ELF-1 (cell line): ENCODE data around the gene SEMA5A.
A peak's percentile ranks its signal among the peaks of the same experiment; 100 is the strongest.

Source experiments
- DNase-seq: peaks from one replicate; pipeline ENCODE4 v3.0.0-alpha.2; 2016; ENCODE audit warnings: low read depth, low spot score

The SEMA5A gene

GRCh38 chr5:9479361-9479760, 66.5 kb downstream of the SEMA5A start:
- no peak for DNase-seq

GRCh38 chr5:9477537-9477936, 68.3 kb downstream of the SEMA5A start:
- no peak for DNase-seq

GRCh38 chr5:9474219-9475002, 71.5 kb downstream of the SEMA5A start:
- no peak for DNase-seq

GRCh38 chr5:9473624-9474023, 72.3 kb downstream of the SEMA5A start:
- no peak for DNase-seq

- no peak for DNase-seq
Observed at GRCh38 chr5:9470410-9470809, 75.5 kb downstream of the SEMA5A start.

GRCh38 chr5:9468060-9468388, 77.9 kb downstream of the SEMA5A start:
- DNase-seq, result peak; percentile 27

GRCh38 chr5:9467199-9468059, 78.4 kb downstream of the SEMA5A start:
- DNase-seq, result peak; percentile 4

- no peak for DNase-seq
Observed at GRCh38 chr5:9466697-9467096, 79.2 kb downstream of the SEMA5A start.

GRCh38 chr5:9464478-9464877, 81.4 kb downstream of the SEMA5A start:
- DNase-seq, result no peak

GRCh38 chr5:9462109-9462508, 83.8 kb downstream of the SEMA5A start:
- DNase-seq, result no peak

GRCh38 chr5:9460885-9461645, 84.8 kb downstream of the SEMA5A start:
- no peak for DNase-seq

- DNase-seq, result peak; percentile 32
Observed at GRCh38 chr5:9456435-9457042, 89.3 kb downstream of the SEMA5A start.

GRCh38 chr5:9455826-9456434, 89.9 kb downstream of the SEMA5A start:
- peak; percentile 36 for DNase-seq

GRCh38 chr5:9454491-9454890, 91.4 kb downstream of the SEMA5A start:
- DNase-seq, result no peak

GRCh38 chr5:9454012-9454481, 91.8 kb downstream of the SEMA5A start:
- no peak for DNase-seq

- DNase-seq, result no peak
Observed at GRCh38 chr5:9453480-9454011, 92.3 kb downstream of the SEMA5A start.

GRCh38 chr5:9452181-9452580, 93.7 kb downstream of the SEMA5A start:
- DNase-seq, result peak; percentile 42

- DNase-seq, result no peak
Observed at GRCh38 chr5:9451037-9451436, 94.8 kb downstream of the SEMA5A start.

- no peak for DNase-seq
Observed at GRCh38 chr5:9447691-9448090, 98.2 kb downstream of the SEMA5A start.

- DNase-seq, result no peak
Observed at GRCh38 chr5:9445826-9446388, 100.0 kb downstream of the SEMA5A start.

GRCh38 chr5:9444346-9444745, 101.5 kb downstream of the SEMA5A start:
- DNase-seq, result no peak
